Mesenchymal stem cell (in vitro differentiated cells and primary cell): ENCODE data around the gene PHF3.

Experiments used
- DNase-seq: peaks from one replicate; pipeline ENCODE4 v3.0.0-alpha.2; 2013
- H2AFZ ChIP-seq: one replicate; pipeline ENCODE4 v1.6.1; 2013; ENCODE audit warnings: low read depth, mild to moderate bottlenecking, control low read depth, inconsistent platforms, low read length, moderate library complexity
- H2AK5ac ChIP-seq: 2 replicates; pipeline ENCODE4 v1.6.1; 2013; ENCODE audit warnings: low read length, moderate library complexity, mild to moderate bottlenecking, inconsistent platforms; ENCODE audit not compliant: severe bottlenecking
- H2BK120ac ChIP-seq: one replicate; pipeline ENCODE4 v1.6.1; 2013; ENCODE audit warnings: low read depth, mild to moderate bottlenecking, inconsistent platforms, low read length, moderate library complexity
- H2BK12ac ChIP-seq, 2 experiments: one replicate each; pipeline ENCODE4 v1.6.1; 2013; ENCODE audit warnings: inconsistent platforms in 2 of 2, low read length in 2 of 2, mild to moderate bottlenecking in 2 of 2, moderate library complexity in 2 of 2, control low read depth in 1 of 2
- H2BK15ac ChIP-seq: one replicate; pipeline ENCODE4 v1.6.1; 2013; ENCODE audit warnings: mild to moderate bottlenecking, low read depth, inconsistent platforms; ENCODE audit not compliant: poor library complexity, severe bottlenecking
- H2BK5ac ChIP-seq: 2 replicates; pipeline ENCODE4 v1.6.1; 2013; ENCODE audit warnings: low read depth, mild to moderate bottlenecking, low read length, control low read depth, inconsistent platforms; ENCODE audit not compliant: poor library complexity, severe bottlenecking
- H3K14ac ChIP-seq, 2 experiments: one replicate each; pipeline ENCODE4 v1.6.1; 2013; ENCODE audit warnings: inconsistent platforms in 2 of 2, low read length in 2 of 2, control low read depth in 1 of 2, mild to moderate bottlenecking in 1 of 2, moderate library complexity in 1 of 2
- H3K18ac ChIP-seq, 2 experiments: one replicate each; pipeline ENCODE4 v1.6.1; 2013; ENCODE audit warnings: inconsistent platforms in 2 of 2, low read length in 2 of 2, control low read depth in 1 of 2, low read depth in 1 of 2, mild to moderate bottlenecking in 1 of 2
- H3K23ac ChIP-seq, 2 experiments: one replicate each; pipeline ENCODE4 v1.6.1; 2013; ENCODE audit warnings: inconsistent platforms in 2 of 2, low read length in 2 of 2, mild to moderate bottlenecking in 2 of 2, moderate library complexity in 2 of 2, control low read depth in 1 of 2
- H3K27ac ChIP-seq: 2 replicates; pipeline ENCODE4 v1.5.1; 2013; ENCODE audit warnings: mild to moderate bottlenecking, moderate library complexity, low read length, control low read depth, inconsistent platforms; ENCODE audit not compliant: poor library complexity, severe bottlenecking
- H3K27me3 ChIP-seq, 2 experiments: 2 replicates each; pipeline versions ENCODE4 v1.6.1 to v1.7.0; 2013; ENCODE audit warnings: low read length in 2 of 2, mild to moderate bottlenecking in 2 of 2, moderate library complexity in 2 of 2, control low read depth in 1 of 2, inconsistent platforms in 1 of 2; ENCODE audit not compliant: control insufficient read depth in 1 of 2, insufficient read depth in 1 of 2
- H3K36me3 ChIP-seq, 2 experiments: 2 replicates each; pipeline versions ENCODE4 v1.6.1 to v1.7.0; 2013; ENCODE audit warnings: low read length in 2 of 2, control low read depth in 1 of 2, inconsistent platforms in 1 of 2, low read depth in 1 of 2, mild to moderate bottlenecking in 1 of 2; ENCODE audit not compliant: insufficient read depth in 2 of 2, control insufficient read depth in 1 of 2
- H3K4ac ChIP-seq, 2 experiments: one replicate each; pipeline ENCODE4 v1.6.1; 2013; ENCODE audit warnings: inconsistent platforms in 2 of 2, low read length in 2 of 2, mild to moderate bottlenecking in 2 of 2, moderate library complexity in 2 of 2, control low read depth in 1 of 2, low read depth in 1 of 2
- H3K4me1 ChIP-seq: 2 replicates; pipeline ENCODE4 v1.6.1; 2013; ENCODE audit warnings: low read depth, low read length, control low read depth; ENCODE audit not compliant: control insufficient read depth, insufficient read depth
- H3K4me2 ChIP-seq: 2 replicates; pipeline ENCODE4 v1.6.1; 2013; ENCODE audit warnings: low read length, mild to moderate bottlenecking, inconsistent platforms; ENCODE audit not compliant: poor library complexity, severe bottlenecking
- H3K4me3 ChIP-seq, 2 experiments: 2 replicates each; pipeline versions ENCODE4 v1.5.1 to v1.7.0; 2013; ENCODE audit warnings: low read length in 2 of 2, mild to moderate bottlenecking in 2 of 2, control low read depth in 1 of 2, low read depth in 1 of 2; ENCODE audit not compliant: insufficient read depth in 1 of 2
- H3K79me1 ChIP-seq: replicated peaks from 2 replicates; pipeline ENCODE4 v1.6.1; 2013; ENCODE audit warnings: mild to moderate bottlenecking, control low read depth, low read length, inconsistent platforms; ENCODE audit not compliant: poor library complexity, severe bottlenecking
- H3K9ac ChIP-seq: 2 replicates; pipeline ENCODE4 v1.7.0; 2013; ENCODE audit warnings: mild to moderate bottlenecking, low read length, moderate library complexity
- H3K9me3 ChIP-seq: 2 replicates; pipeline ENCODE4 v1.7.0; 2013; ENCODE audit warnings: mild to moderate bottlenecking, low read length; ENCODE audit not compliant: control insufficient read depth
- H4K8ac ChIP-seq: one replicate; pipeline ENCODE4 v1.6.1; 2013; ENCODE audit warnings: inconsistent platforms, mild to moderate bottlenecking, low read length, moderate library complexity
- H4K91ac ChIP-seq: one replicate; pipeline ENCODE4 v1.6.1; 2013; ENCODE audit warnings: mild to moderate bottlenecking, low read length, inconsistent platforms
- WGBS: methylation state at CpG from one replicate; pipeline ENCODE4 v1.1.7; 2013; ENCODE audit warnings: mixed read lengths; 5-methylcytosine and 5-hydroxymethylcytosine counted together

Gene PHF3

GRCh38 chr6:63609231-63609630, 26.4 kb upstream of the PHF3 start:
- Histone ChIP-seq H3K9ac (no peak overlapping the region), H3K4me1 (no peaks in the 10 kb centered on the region), H3K9me3 (no peaks in the 10 kb centered on the region), H2AK5ac (no peak overlapping the region), H2BK15ac (no peak overlapping the region), H3K18ac (no peak overlapping the region), H2BK12ac (no peak overlapping the region), H3K27me3 (no peaks in the 10 kb centered on the region), H4K91ac (no peak overlapping the region), H3K27ac (no peak overlapping the region), H2BK5ac (no peak overlapping the region), H3K79me1 (no peaks in the 10 kb centered on the region), H3K4me2 (no peak overlapping the region), H3K4me3 (no peak overlapping the region), H3K23ac (no peak overlapping the region), H3K36me3 (no peaks in the 10 kb centered on the region), H3K4ac (no peak overlapping the region), H2AFZ (no peak overlapping the region), H4K8ac (no peak overlapping the region), H2BK120ac (no peak overlapping the region), H3K14ac (no peak overlapping the region)
- DNase-seq, result no peak
- no CpG with 5 or more reads among the region's 1 CpG for WGBS

DNA sequence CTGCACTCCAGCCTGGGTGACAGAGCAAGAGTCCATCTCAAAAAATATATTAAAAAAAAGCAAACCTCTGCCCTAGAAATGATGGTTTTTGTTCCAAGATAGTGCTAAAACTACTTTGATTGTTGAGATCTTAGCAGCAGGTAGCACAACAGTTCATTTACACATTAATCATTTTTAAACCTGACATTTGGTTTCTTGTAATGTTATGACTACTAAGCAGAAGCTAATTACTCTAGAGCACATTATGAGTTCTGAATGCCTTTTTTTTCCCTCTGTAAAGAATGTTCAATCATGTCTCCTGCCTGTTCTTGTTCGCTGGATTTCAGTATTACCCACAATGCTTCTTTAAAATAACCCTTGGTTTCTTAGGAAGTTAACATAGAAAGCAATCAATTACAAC, 24.7 kb upstream of the PHF3 start:
- Histone ChIP-seq H4K8ac (no peak overlapping the region), H3K4ac (no peak overlapping the region), H3K23ac (no peak overlapping the region), H2BK15ac (no peak overlapping the region), H3K18ac (no peak overlapping the region), H3K4me1 (no peaks in the 10 kb centered on the region), H3K4me3 (no peak overlapping the region), H3K27ac (no peak overlapping the region), H2AK5ac (no peak overlapping the region), H2BK120ac (no peak overlapping the region), H3K36me3 (no peaks in the 10 kb centered on the region), H3K27me3 (no peaks in the 10 kb centered on the region), H3K79me1 (no peaks in the 10 kb centered on the region), H3K14ac (no peak overlapping the region), H2AFZ (no peak overlapping the region), H2BK12ac (no peak overlapping the region), H3K4me2 (no peak overlapping the region), H3K9me3 (no peaks in the 10 kb centered on the region), H3K9ac (no peak overlapping the region), H2BK5ac (no peak overlapping the region), H4K91ac (no peak overlapping the region)
- WGBS, result no CpG with 5 or more reads among the region's 1 CpG
- DNase-seq, result no peak

DNA sequence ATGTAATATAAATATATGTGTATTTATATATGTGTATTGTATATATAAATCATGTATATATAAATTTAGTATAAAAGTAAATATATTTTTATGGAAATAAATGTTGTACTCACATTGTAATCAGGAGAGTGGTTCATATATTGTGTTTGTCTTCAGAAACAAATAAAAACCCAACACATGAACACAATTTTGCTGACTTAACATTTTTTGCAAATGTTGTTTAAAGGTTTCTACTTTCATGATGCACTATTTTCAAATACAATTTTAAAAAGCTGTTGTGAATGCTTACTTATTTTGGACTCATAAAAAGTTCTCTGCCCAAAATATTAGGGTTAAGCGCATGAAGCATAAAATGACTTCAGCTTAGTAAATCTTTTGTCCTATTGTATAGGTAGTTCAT, 24.0 kb upstream of the PHF3 start:
- Histone ChIP-seq H3K18ac (no peak overlapping the region), H3K27ac (no peak overlapping the region), H3K79me1 (no peaks in the 10 kb centered on the region), H2BK120ac (no peak overlapping the region), H4K8ac (no peak overlapping the region), H2AK5ac (no peak overlapping the region), H2BK5ac (no peak overlapping the region), H2AFZ (no peak overlapping the region), H3K36me3 (no peaks in the 10 kb centered on the region), H3K14ac (no peak overlapping the region), H3K9ac (no peak overlapping the region), H3K27me3 (no peaks in the 10 kb centered on the region), H3K4me3 (no peak overlapping the region), H2BK12ac (no peak overlapping the region), H3K4me1 (no peaks in the 10 kb centered on the region), H4K91ac (no peak overlapping the region), H3K4ac (no peak overlapping the region), H3K4me2 (no peak overlapping the region), H3K23ac (no peak overlapping the region), H2BK15ac (no peak overlapping the region), H3K9me3 (no peaks in the 10 kb centered on the region)
- no CpG with 5 or more reads among the region's 1 CpG for WGBS
- no peak for DNase-seq

DNA sequence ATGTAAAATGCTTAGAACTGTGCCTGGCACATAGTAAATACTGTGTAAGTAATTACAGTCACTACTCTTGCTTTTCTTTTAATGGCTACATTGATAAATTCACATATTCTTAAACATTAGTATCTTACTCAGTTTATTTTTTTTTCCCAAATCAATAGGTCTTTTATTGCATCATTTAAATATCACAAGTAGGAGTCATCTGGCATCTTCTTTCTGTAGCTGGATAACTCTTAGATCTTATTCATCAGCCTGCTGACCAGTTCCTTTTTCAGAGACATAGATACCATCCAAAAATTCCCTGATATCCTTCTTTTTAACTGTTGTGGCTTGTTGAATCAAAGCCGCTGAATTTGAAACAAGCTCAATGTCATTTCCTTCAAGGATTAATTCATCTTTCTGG, 20.0 kb upstream of the PHF3 start:
- no peak overlapping the region for H3K4me2 ChIP-seq
- no peak overlapping the region for H3K23ac ChIP-seq
- H3K36me3 ChIP-seq, result no peaks in the 10 kb centered on the region
- no peak overlapping the region for H3K14ac ChIP-seq
- no peak overlapping the region for H3K18ac ChIP-seq
- H2BK120ac ChIP-seq, result no peak overlapping the region
- H2BK12ac ChIP-seq, result no peak overlapping the region
- H2BK15ac ChIP-seq, result no peak overlapping the region
- WGBS, result 100% methylated on average over 1 of the region's 1 CpG
- H2AK5ac ChIP-seq, result no peak overlapping the region
- no peak overlapping the region for H4K91ac ChIP-seq
- H2BK5ac ChIP-seq, result no peak overlapping the region
- H3K4me1 ChIP-seq, result no peaks in the 10 kb centered on the region
- no peak overlapping the region for H3K27ac ChIP-seq
- H4K8ac ChIP-seq, result no peak overlapping the region
- no peaks in the 10 kb centered on the region for H3K27me3 ChIP-seq
- no peak overlapping the region for H3K9ac ChIP-seq
- no peaks in the 10 kb centered on the region for H3K79me1 ChIP-seq
- H3K4me3 ChIP-seq, result no peak overlapping the region
- no peaks in the 10 kb centered on the region for H3K9me3 ChIP-seq
- no peak overlapping the region for H2AFZ ChIP-seq
- H3K4ac ChIP-seq, result no peak overlapping the region
- DNase-seq, result no peak
